ENCODE measurements around the gene RND2.

Gene RND2

GRCh38 chr17:43069368-43069898 is 44.4 kb downstream of the RND2 start:
- DNase-seq (ENCODE audit: extremely low read depth in 1 of 2, low read depth in 1 of 2) = no peak

GRCh38 chr17:43070257-43070656 is 45.2 kb downstream of the RND2 start:
- DNase-seq (ENCODE audit: extremely low read depth in 1 of 2, low read depth in 1 of 2) = no peak

- DNase-seq (ENCODE audit: extremely low read depth in 1 of 2, low read depth in 1 of 2) = no peak
These were observed 45.8 kb downstream of the RND2 start for GRCh38 chr17:43070872-43071271.

DNA sequence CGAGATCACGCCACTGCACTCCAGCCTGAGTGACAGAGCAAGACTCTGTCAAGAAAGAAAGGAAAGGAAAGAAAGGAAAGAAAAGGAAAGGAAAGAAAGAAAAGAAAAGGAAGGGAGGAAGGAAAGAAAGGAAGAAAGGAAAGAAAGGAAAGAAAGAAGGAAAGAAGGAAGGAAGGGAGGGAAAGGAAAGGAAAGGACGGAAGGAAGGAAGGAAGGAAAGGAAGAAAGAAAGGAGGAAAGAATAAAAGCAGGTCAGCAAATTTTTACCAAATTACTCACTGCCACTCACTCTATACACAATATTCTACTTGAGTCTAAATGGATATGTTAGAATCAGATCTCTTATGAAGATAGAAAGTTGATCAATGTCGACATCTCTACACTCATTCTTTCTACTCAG is 49.8 kb downstream of the RND2 start:
- no peak for DNase-seq (ENCODE audit: extremely low read depth in 1 of 2, low read depth in 1 of 2)

DNA sequence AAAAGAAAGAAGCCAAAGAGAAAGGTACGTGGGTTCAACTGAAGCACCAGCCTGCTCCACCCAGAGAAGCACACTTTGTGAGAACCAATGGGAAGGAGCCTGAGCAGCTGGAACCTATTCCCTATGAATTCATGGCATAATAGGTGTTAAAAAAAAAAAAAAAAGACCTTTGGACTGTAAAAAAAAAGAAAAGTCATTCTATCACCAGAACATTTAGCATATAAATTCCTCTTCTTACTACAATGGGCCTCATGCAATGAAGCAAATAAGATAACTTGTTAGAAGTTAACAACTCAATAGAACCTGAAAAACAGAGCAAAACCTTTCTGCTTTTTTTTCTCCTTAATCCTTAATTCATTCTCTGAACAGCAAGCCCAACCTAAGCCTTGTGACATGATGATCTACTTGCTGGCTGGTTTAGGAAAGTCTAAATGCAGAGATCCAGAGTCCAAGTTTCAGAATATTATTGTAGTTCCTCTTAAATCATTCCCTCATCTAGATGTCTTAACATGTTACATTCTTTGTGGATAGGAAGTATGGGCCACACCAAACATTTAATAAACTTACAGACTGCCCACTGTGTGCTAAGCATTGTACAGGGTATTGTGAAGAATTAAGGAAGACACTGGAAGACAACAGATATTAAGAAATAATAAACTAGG is 54.7 kb downstream of the RND2 start:
- no peak for DNase-seq (ENCODE audit: extremely low read depth in 1 of 2, low read depth in 1 of 2)

Measured in activated CD8-positive, alpha-beta memory T cell treated with anti-CD3 and anti-CD28 coated beads for 1 hour (primary cell).